HEK293 (cell line): ENCODE results near the gene WDR64.

Experiments
- MZF1 ChIP-seq: fragments of 450-650 bp; formaldehyde crosslinking; IDR thresholded peaks from 2 replicates; pipeline ENCODE4 v1.5.1; 2017; ENCODE audit warnings: missing biosample characterization, missing genetic modification characterization, borderline replicate concordance
- ZNF146 ChIP-seq: fragments of 450-650 bp; formaldehyde crosslinking; IDR thresholded peaks from 2 replicates; pipeline ENCODE4 v1.5.1; 2016; ENCODE audit warnings: missing biosample characterization, missing genetic modification characterization
- ZNF23 ChIP-seq: fragments of 450-650 bp; formaldehyde crosslinking; IDR thresholded peaks from 2 replicates; pipeline ENCODE4 v1.5.1; 2016; ENCODE audit warnings: missing biosample characterization, missing genetic modification characterization, borderline replicate concordance
- ZNF239 ChIP-seq: fragments of 450-650 bp; formaldehyde crosslinking; IDR thresholded peaks from 2 replicates; pipeline ENCODE4 v1.5.1; 2016; ENCODE audit warnings: missing biosample characterization, missing genetic modification characterization
- ZNF335 ChIP-seq: fragments of 450-650 bp; formaldehyde crosslinking; conservative IDR thresholded peaks from 2 replicates; pipeline ENCODE4 v1.5.1; 2016; ENCODE audit warnings: missing biosample characterization, missing genetic modification characterization
- ZNF391 ChIP-seq: fragments of 450-650 bp; formaldehyde crosslinking; IDR thresholded peaks from 2 replicates; pipeline ENCODE4 v1.5.1; 2016; ENCODE audit warnings: low read depth, missing biosample characterization, missing genetic modification characterization, borderline replicate concordance
- TF ChIP-seq, protein P1 (sequence below): fragments of 450-650 bp; formaldehyde crosslinking; IDR thresholded peaks from 2 replicates; pipeline ENCODE4 v1.5.1; 2016; ENCODE audit warnings: missing biosample characterization, missing genetic modification characterization
- TF ChIP-seq, protein P2 (sequence below): fragments of 450-650 bp; formaldehyde crosslinking; IDR thresholded peaks from 2 replicates; pipeline ENCODE4 v1.5.1; 2016; ENCODE audit warnings: missing biosample characterization, missing genetic modification characterization
- TF ChIP-seq, protein P3 (sequence below): fragments of 450-650 bp; formaldehyde crosslinking; IDR thresholded peaks from 2 replicates; pipeline ENCODE4 v1.5.1; 2016; ENCODE audit warnings: missing biosample characterization, missing genetic modification characterization

DNA sequence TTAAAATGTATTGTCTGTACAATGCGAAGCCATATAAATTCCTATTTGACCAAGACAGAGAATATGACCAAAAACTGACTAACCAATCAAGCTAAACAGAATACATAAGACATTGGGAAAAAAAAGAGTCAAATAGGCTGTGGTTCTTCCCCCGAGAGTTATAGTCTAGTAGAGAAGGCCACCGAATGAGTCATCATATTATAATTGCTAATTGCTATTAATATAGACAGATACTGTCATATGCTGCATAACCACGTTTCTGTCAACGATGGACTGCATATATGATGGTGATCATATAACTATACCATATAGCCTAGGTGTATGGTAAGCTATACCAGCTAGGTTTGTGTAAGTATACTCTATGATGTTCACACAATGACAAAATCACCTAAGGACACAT is 82.5 kb downstream of the WDR64 start:
- TF ChIP-seq ZNF23 (tag by site-specific recombination) (no peak), ZNF335 (tag by site-specific recombination) (no peak), ZNF239 (tag by site-specific recombination) (no peak), ZNF391 (tag by site-specific recombination) (no peak), ZNF146 (tag by site-specific recombination) (no peak), MZF1 (tag by site-specific recombination) (no peak)
- TF ChIP-seq, protein P1, sequence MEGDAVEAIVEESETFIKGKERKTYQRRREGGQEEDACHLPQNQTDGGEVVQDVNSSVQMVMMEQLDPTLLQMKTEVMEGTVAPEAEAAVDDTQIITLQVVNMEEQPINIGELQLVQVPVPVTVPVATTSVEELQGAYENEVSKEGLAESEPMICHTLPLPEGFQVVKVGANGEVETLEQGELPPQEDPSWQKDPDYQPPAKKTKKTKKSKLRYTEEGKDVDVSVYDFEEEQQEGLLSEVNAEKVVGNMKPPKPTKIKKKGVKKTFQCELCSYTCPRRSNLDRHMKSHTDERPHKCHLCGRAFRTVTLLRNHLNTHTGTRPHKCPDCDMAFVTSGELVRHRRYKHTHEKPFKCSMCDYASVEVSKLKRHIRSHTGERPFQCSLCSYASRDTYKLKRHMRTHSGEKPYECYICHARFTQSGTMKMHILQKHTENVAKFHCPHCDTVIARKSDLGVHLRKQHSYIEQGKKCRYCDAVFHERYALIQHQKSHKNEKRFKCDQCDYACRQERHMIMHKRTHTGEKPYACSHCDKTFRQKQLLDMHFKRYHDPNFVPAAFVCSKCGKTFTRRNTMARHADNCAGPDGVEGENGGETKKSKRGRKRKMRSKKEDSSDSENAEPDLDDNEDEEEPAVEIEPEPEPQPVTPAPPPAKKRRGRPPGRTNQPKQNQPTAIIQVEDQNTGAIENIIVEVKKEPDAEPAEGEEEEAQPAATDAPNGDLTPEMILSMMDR (tag by site-specific recombination) = no peak
- TF ChIP-seq, protein P2, sequence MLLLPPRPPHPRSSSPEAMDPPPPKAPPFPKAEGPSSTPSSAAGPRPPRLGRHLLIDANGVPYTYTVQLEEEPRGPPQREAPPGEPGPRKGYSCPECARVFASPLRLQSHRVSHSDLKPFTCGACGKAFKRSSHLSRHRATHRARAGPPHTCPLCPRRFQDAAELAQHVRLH (tag by site-specific recombination) = no peak
- TF ChIP-seq, protein P3, sequence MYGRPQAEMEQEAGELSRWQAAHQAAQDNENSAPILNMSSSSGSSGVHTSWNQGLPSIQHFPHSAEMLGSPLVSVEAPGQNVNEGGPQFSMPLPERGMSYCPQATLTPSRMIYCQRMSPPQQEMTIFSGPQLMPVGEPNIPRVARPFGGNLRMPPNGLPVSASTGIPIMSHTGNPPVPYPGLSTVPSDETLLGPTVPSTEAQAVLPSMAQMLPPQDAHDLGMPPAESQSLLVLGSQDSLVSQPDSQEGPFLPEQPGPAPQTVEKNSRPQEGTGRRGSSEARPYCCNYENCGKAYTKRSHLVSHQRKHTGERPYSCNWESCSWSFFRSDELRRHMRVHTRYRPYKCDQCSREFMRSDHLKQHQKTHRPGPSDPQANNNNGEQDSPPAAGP (tag by site-specific recombination) = no peak
